A673 (cell line): ENCODE results near the gene C4B. TPM values are rescaled to one million over a fixed set of nuclear protein-coding genes. Genes with fewer than 3 reads are reported as not detected.
"Not testable (repeated sequence)": the region's sequence is repeated elsewhere in the genome, so short reads cannot be mapped to it uniquely, and the experiment has no call there.

Source experiments
- BruUV-seq: library from RNA; stranded (reverse); fragments of 400-500 nt; replicated peaks from 2 replicates; lab custom pipeline; 2021; lab: Mats Ljungman, UMichigan
- CTCF ChIA-PET: fragments of 300-600 bp; sonication (Branson Sonifier 250); formaldehyde crosslinking; loops from one replicate; lab custom pipeline; 2022; ENCODE audit warnings: antibody characterized with exemption; lab: Charles Lee
- POLR2A ChIA-PET: fragments of 300-600 bp; sonication (Branson Sonifier 250); formaldehyde crosslinking; loops from one replicate; lab custom pipeline; 2022; ENCODE audit warnings: antibody characterized with exemption; ENCODE audit not compliant: low non-redundant PET; lab: Charles Lee
- DNase-seq: peaks from one replicate; pipeline ENCODE4 v3.0.0-alpha.2; 2015; ENCODE audit warnings: low spot score
- H3K27ac ChIP-seq: fragments of 200-600 bp; sonication (generic); 2 replicates; pipeline ENCODE4 v1.5.1; 2016; ENCODE audit warnings: mixed run types, low read depth, mild to moderate bottlenecking, mixed read lengths, antibody characterized with exemption, low read length; ENCODE audit not compliant: poor library complexity, severe bottlenecking
- H3K27me3 ChIP-seq: fragments of 200-600 bp; sonication (generic); replicated peaks from 2 replicates; pipeline ENCODE4 v1.6.1; 2017; ENCODE audit warnings: mixed run types, low read depth, mild to moderate bottlenecking, mixed read lengths, antibody characterized with exemption, low read length; ENCODE audit not compliant: insufficient read depth, poor library complexity
- H3K36me3 ChIP-seq: fragments of 200-600 bp; sonication (generic); 2 replicates; pipeline ENCODE4 v1.6.1; 2016; ENCODE audit warnings: mixed run types, mild to moderate bottlenecking, mixed read lengths, antibody characterized with exemption, low read length; ENCODE audit not compliant: insufficient read depth, poor library complexity, severe bottlenecking
- H3K4me1 ChIP-seq: fragments of 200-600 bp; sonication (generic); 2 replicates; pipeline ENCODE4 v1.6.1; 2017; ENCODE audit warnings: mixed run types, mild to moderate bottlenecking, mixed read lengths, antibody characterized with exemption, low read length; ENCODE audit not compliant: insufficient read depth, poor library complexity, severe bottlenecking
- H3K4me3 ChIP-seq: fragments of 200-600 bp; sonication (generic); 2 replicates; pipeline ENCODE4 v1.5.1; 2016; ENCODE audit warnings: low read depth, mixed run types, mild to moderate bottlenecking, mixed read lengths, low read length; ENCODE audit not compliant: poor library complexity, severe bottlenecking
- H3K9me3 ChIP-seq: fragments of 200-600 bp; sonication (generic); 2 replicates; pipeline ENCODE4 v1.6.1; 2016; ENCODE audit warnings: mixed run types, low read depth, mild to moderate bottlenecking, mixed read lengths, antibody characterized with exemption, low read length; ENCODE audit not compliant: poor library complexity, severe bottlenecking
- EZH2 ChIP-seq: fragments of 200-600 bp; sonication (generic); IDR thresholded peaks from 2 replicates; pipeline ENCODE4 v1.6.1; 2017; ENCODE audit warnings: borderline replicate concordance, low read depth, mild to moderate bottlenecking, mixed read lengths, antibody characterized with exemption, low read length; ENCODE audit not compliant: poor library complexity, severe bottlenecking
- intact Hi-C: fragments of 100-400 bp; cut with micrococcal nuclease; formaldehyde crosslinking; loops from one replicate; pipeline ENCODE4 v1.10.0; 2022; ENCODE audit not compliant: unreplicated experiment
- total RNA-seq: library from RNA; stranded (reverse); gene quantifications from 2 replicates; pipeline ENCODE4 v1.2.3, GENCODE V29; 2021
- TF ChIP-seq, protein P1 (sequence below): fragments of 300-800, 200-600 bp; sonication (generic); conservative IDR thresholded peaks from 2 replicates; pipeline ENCODE4 v1.5.1; 2017; ENCODE audit warnings: low read depth, mild to moderate bottlenecking, antibody characterized with exemption, low read length, moderate library complexity, mixed read lengths

The C4B gene
- total RNA-seq, 1 experiment from 2014 or later, result 2.2 TPM

- BruUV-seq, POLR2A ChIA-PET, H3K9me3 ChIP-seq, H3K27ac ChIP-seq, CTCF ChIA-PET, H3K4me3 ChIP-seq, intact Hi-C loops, H3K27me3 ChIP-seq, H3K36me3 ChIP-seq, DNase-seq: not testable (repeated sequence)
- peaks cover 14% of the 10 kb centered on the region for H3K4me1 ChIP-seq
These were observed 27.7 kb downstream of the C4B start for GRCh38 chr6:32042276-32042675.

GRCh38 chr6:32043589-32044380 is 29.2 kb downstream of the C4B start:
- H3K9me3 ChIP-seq, intact Hi-C loops, BruUV-seq, POLR2A ChIA-PET, H3K36me3 ChIP-seq, CTCF ChIA-PET, H3K27ac ChIP-seq, H3K27me3 ChIP-seq, DNase-seq, H3K4me3 ChIP-seq: not testable (repeated sequence)
- peaks cover 14% of the 10 kb centered on the region for H3K4me1 ChIP-seq

DNA sequence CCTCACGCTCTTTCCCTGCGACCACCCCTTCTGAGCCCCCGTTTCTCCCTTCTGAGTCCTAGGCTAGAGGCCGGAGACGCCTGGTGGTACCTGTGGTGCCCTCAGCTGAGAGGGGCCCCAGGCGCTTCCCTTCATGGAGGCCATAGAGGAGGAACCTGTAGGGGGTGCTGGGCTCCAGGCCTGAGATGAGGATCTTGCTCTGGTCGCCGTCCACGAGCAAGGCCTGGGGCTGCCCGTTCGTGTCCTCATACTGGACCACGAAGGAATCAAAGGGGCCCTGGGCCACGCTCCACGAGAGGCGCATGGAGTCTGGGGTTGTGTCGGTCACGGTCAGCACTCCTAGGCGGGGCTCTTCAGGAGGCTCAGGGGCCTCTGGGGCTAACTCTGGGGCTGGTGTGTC is 30.3 kb downstream of the C4B start:
- POLR2A ChIA-PET, result not testable (repeated sequence)

DNA sequence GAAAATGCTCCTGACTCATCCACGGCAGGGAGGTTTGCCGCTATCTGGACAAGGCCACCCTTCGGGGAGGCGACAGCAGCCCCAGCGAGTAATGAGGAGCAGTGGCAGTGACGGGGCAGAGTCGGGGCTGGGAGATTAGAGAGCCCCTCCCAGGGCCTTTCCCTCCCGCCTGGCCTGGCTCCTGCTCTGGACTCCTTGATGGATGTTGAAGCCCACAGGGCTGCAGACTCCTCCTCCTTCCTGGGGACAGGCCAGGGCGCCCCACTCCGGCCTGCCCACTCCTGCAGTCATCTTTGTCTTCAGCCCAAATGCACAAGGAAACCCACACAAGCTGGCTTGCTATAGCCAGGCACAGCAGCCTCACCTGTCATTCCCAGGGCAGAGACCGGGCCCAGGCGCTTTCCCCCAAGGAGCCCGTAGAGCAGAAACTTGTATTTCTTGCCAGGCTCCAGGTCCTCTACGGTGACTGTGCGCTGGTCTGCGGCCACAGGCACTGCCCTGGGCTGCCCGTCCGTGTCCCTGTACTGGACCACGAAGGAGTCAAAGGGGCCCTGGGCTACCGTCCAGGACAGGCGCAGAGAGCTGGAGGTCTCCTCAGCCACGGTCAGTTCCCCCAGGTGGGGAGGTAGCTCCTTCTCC is 31.3 kb downstream of the C4B start:
- intact Hi-C loops, result no loop called here
- Histone ChIP-seq H3K27me3 (no peaks in the 10 kb centered on the region), H3K36me3 (no peaks in the 10 kb centered on the region), H3K9me3 (no peaks in the 10 kb centered on the region), H3K4me3 (no peak overlapping the region), H3K27ac (peak overlapping the region; percentile 48), H3K4me1 (peaks cover 14% of the 10 kb centered on the region)
- DNase-seq, result no peak
- ChIA-PET POLR2A (interaction anchor here (0.5 to 0.6 kb wide), 3 partner anchors 128 to 876 kb away, joined by 3 read pairs; partner anchors contain the start of gene NEU1), CTCF (no interaction called here)
- BruUV-seq, result no TSS peak
- TF ChIP-seq EZH2, result no peak
- TF ChIP-seq, protein P1, sequence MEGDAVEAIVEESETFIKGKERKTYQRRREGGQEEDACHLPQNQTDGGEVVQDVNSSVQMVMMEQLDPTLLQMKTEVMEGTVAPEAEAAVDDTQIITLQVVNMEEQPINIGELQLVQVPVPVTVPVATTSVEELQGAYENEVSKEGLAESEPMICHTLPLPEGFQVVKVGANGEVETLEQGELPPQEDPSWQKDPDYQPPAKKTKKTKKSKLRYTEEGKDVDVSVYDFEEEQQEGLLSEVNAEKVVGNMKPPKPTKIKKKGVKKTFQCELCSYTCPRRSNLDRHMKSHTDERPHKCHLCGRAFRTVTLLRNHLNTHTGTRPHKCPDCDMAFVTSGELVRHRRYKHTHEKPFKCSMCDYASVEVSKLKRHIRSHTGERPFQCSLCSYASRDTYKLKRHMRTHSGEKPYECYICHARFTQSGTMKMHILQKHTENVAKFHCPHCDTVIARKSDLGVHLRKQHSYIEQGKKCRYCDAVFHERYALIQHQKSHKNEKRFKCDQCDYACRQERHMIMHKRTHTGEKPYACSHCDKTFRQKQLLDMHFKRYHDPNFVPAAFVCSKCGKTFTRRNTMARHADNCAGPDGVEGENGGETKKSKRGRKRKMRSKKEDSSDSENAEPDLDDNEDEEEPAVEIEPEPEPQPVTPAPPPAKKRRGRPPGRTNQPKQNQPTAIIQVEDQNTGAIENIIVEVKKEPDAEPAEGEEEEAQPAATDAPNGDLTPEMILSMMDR, result no peak

More for the DNA sequence above, 30.3 kb downstream of the C4B start:
- H3K27me3 ChIP-seq, CTCF ChIA-PET, H3K36me3 ChIP-seq, intact Hi-C loops, H3K4me3 ChIP-seq, H3K27ac ChIP-seq, BruUV-seq, DNase-seq, H3K9me3 ChIP-seq: not testable (repeated sequence)
- peaks cover 14% of the 10 kb centered on the region for H3K4me1 ChIP-seq
